ENCODE measurements around the gene WNT7B.

Gene WNT7B

GRCh38 chr22:45995405-45996101, 18.6 kb upstream of the WNT7B start:
- DNase-seq (ENCODE audit: low read depth in 2 of 2): no peak

DNA sequence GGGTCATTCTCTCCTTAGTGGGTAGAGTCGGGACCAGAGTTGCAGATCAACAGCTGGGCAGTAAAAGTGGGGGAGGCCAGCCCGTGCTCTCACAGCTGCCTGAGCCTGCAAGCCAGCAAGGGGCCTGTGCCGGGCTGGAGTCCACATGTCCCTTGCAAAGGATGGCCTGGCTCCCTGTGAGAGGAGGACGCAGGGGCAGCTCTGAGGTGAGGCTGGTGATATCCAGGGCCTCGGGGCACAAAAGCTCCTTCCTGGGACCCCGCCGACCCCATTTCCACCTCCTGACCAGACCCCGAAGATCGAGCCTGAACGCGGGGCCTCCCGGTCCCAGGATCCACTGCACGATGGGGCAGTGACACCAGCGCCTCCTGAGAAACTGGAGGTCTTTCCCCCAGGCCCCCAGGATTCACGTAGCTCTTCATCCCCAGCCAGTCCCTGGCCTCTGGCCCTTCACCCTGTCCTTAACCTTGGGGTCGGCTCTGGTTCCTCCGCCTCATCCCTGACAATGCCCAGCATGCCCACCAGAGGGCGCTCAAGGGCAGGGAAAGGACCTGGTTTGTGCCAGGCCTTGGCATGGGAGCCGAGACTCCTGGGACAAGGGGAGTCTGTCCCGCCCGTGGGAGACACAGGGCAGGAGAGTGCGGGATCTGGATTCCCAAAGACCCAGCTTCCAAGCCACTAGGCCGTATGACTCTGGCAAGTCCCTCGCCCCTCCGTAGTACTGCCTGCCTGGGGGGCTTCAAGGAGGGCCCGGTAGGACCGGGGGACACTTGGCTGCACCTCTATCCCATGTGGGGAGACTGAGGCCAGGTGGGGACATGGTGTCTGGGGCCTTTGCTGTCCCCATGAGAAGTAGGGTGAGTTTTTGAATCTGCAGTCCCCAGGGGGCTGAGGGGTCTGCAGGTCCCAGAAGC, 17.8 kb upstream of the WNT7B start:
- peak; percentile 74 to 82 for DNase-seq (ENCODE audit: low read depth in 2 of 2)

- DNase-seq (ENCODE audit: low read depth in 2 of 2): no peak
These were observed 16.9 kb upstream of the WNT7B start for GRCh38 chr22:45993841-45994240.

- DNase-seq (ENCODE audit: low read depth in 2 of 2): no peak
These were observed 16.3 kb upstream of the WNT7B start for GRCh38 chr22:45993143-45993692.

GRCh38 chr22:45992737-45993136, 15.8 kb upstream of the WNT7B start:
- no peak for DNase-seq (ENCODE audit: low read depth in 2 of 2)

- DNase-seq (ENCODE audit: low read depth in 2 of 2): no peak
These were observed 14.1 kb upstream of the WNT7B start for GRCh38 chr22:45991098-45991497.

DNA sequence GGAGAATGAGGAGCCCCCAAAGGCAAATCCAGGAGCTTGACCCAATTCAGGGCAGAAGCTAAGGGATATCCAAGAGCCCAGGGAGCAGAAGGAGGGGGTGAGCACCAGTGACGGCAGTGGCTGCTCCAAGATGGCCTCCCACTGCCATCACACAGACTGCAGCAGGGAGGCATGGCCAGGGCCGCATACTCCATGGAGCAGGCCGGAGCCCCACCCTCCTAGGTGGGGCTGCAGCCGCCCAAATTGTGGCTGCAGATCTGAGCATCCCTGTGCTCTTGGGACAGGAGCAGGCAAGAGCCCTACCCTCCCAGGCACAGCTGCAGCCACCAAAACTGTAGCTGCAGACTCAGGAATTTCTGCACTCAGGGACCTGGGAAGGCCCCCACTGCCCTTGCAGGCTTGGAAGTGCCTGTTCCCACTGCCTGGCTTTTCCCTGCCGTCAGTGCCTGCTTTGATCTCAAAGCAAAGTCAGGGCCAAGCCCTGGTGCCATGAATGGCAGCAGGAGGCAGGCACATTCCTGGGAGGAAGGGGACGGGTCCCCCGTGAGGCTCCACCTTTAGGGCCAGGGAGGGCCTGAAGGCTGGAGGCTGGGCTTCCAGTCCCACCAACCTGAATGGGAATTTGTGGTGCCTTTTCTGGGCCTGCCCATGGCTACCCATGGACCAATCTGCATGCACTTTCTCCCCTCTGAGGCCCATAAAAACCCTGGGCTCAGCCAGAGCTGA, 10.3 kb upstream of the WNT7B start:
- DNase-seq (ENCODE audit: low read depth in 2 of 2): no peak

DNA sequence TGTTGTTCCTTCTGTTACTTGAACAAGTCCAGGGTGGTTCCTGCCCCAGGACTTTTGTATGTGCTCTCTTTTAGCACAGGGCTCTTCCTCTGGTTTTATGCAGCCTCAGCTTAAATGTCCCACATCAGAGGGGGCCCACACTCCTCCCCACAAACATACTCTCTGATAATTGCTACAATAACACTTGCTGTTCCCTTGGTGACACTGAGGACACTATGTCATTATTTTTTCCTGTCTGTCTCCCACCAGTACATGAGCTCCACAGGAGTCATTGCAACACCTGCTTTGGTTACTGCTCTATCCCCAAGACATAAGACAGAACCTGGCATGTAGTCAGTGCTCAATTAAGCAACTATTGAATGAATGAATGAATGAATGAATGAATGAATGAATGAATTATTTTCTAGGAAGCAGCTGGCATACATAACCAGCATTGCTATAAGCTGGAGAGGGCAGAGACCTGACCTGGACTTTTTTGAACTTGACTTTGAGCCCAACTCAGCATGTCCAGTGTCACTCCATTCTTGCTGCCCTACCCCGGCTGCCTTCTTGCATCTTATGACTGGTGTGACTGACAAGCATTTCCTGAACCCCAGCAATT, 7.5 kb upstream of the WNT7B start:
- DNase-seq (ENCODE audit: low read depth in 2 of 2): no peak

GRCh38 chr22:45983797-45984196, 6.8 kb upstream of the WNT7B start:
- DNase-seq (ENCODE audit: low read depth in 2 of 2): no peak

DNA sequence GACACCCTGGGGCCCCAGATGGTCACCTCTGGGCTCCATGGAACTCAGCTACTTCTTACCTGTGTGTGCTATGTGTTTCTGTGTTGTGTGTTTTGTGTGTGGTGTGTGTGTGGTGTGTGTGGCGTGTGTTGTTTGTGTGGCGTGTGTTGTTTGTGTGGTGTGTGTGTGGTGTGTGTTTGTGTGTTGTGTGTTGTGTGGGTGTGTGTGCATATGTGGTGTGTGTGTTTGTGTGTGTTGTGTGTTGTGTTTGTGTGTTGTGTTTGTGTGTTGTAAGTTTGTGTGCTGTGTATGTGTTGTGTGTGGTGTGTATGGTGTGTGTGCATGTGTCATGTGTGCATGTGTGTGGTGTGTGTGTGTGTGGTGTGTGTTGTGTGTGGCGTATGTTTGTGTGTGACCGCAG, 3.8 kb upstream of the WNT7B start:
- DNase-seq (ENCODE audit: low read depth in 2 of 2): no peak

GRCh38 chr22:45980268-45980570, 3.3 kb upstream of the WNT7B start:
- no peak for DNase-seq (ENCODE audit: low read depth in 2 of 2)

DNA sequence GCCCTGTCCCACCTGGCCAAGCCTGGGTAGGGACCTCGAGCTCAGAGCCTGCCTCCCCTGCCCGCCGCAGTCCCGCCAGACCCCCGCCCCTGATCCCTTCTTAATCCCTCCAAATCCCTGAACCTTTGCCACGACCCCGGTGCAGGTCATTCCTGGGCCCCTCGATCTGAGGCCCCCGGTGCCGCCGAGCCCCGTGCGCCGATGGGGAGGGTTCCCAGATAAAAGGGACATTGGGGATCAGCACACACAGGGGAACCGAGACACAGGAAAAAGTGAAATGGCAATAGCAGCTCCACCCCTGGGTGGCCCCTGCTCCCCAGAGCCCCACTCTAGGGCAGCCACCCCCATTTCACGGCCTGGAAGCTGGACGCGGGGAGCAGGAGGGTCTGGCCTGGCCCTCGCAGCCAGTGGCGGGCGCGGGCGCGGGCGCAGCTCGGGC, 1.3 kb upstream of the WNT7B start:
- DNase-seq (ENCODE audit: low read depth in 2 of 2): no peak

DNA sequence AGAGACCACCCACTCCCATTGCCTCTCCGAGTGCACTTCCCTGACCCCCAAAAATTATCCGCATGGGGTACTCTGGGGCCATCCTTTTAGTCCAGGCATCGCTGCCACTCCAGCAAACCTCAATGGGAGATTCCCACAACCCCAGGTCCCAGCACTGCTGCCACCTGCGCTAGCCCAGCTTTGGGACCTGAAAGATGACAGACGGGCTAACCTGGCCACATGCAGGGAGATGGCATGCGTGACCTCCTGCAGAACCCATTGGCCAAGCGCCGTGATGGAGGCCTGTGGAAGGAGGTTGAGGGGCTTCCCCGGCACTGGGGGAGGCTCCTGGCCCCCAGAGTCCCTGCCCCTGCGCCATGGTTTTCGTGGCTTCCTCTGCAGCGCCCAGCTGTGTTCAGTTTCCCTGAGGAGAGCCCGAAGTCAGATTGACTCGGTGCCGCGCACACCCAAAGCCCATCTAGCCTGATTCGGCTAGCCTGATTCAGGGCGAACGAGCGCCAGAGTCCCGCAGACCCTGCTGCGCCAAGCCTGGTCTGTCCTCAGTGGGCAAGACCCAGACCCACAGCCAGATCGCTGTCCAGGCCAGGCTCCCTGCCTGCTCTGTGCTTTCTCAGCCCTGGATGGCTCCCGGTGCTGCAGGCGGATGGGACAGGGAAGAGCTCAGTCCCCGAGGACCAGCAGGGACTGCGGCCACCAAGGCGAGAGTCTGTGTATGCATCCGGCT, 751 bp upstream of the WNT7B start:
- DNase-seq (ENCODE audit: low read depth in 2 of 2): no peak

- DNase-seq (ENCODE audit: low read depth in 2 of 2): no peak
These were observed 534 bp downstream of the WNT7B start for GRCh38 chr22:45976254-45977002.

GRCh38 chr22:45975164-45976161, 1.5 kb downstream of the WNT7B start:
- DNase-seq (ENCODE audit: low read depth in 2 of 2): no peak

GRCh38 chr22:45974498-45974897, 2.5 kb downstream of the WNT7B start:
- DNase-seq (ENCODE audit: low read depth in 2 of 2): no peak

DNA sequence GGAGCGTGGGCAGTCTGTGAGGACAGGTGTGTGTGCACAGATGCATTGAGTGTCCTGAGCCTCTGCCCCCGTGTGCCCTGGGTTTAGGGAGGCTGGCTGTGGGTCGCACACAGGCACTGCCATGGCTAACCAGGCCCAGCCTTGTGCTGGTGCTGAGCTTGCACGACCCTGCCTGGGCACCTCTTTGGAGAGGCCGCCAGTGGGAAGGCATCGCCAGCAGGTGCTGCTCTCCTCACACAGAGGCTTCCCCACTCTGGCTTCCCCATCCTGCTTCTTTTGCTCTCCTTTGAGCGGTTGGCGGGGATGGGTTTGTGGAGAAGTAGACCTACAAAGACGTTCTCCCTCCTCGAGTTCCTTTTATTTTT, 4.1 kb downstream of the WNT7B start:
- no peak for DNase-seq (ENCODE audit: low read depth in 2 of 2)

- no peak for DNase-seq (ENCODE audit: low read depth in 2 of 2)
These were observed 4.7 kb downstream of the WNT7B start for GRCh38 chr22:45972091-45972888.

All from activated CD4-positive, alpha-beta T cell treated with anti-CD3 and anti-CD28 coated beads for 24 hours (primary cell).